HCT116 (cell line): ENCODE measurements around the gene RAB4A. TPM values are rescaled to one million over a fixed set of nuclear protein-coding genes. Genes with fewer than 3 reads are reported as not detected.

Source experiments
- ATAC-seq: fragments of 200-7000 bp; cut with Tn5 transposase; 2 replicates; pipeline ENCODE4 v1.9.1; 2020; ENCODE audit warnings: mild to moderate bottlenecking, moderate library complexity
- BruUV-seq: library from RNA; stranded (reverse); fragments of 400-500 nt; replicated peaks from 2 replicates; lab custom pipeline; 2021; lab: Mats Ljungman, UMichigan
- CTCF ChIA-PET: fragments of 300-600 bp; sonication (Branson Sonifier 250); formaldehyde crosslinking; loops from one replicate; lab custom pipeline; 2021; ENCODE audit warnings: antibody characterized with exemption; lab: Charles Lee
- POLR2A ChIA-PET: fragments of 300-600, 350-600 bp; sonication (Branson Sonifier 250); formaldehyde crosslinking; loops from one replicate; lab custom pipeline; 2021; ENCODE audit warnings: antibody characterized with exemption; lab: Charles Lee
- RAD21 ChIA-PET, 2 experiments: fragments of 300-600 bp; sonication (Branson Sonifier 250); formaldehyde crosslinking; loops; one replicate each; lab custom pipeline; 2023; ENCODE audit warnings: low total read pairs in 2 of 2; ENCODE audit not compliant: uncharacterized antibody in 2 of 2, unreplicated experiment in 2 of 2, low non-redundant PET in 1 of 2; lab: Charles Lee
- DNase-seq: peaks from one replicate; pipeline ENCODE4 v3.0.0-alpha.2; 2010; ENCODE audit warnings: low read depth, low spot score
- H2AFZ ChIP-seq: fragments of 200-600 bp; shearing (Covaris generic), sonication (generic); 2 replicates; pipeline ENCODE4 v1.6.1; 2017; ENCODE audit warnings: low read depth, mixed run types, mixed read lengths, antibody characterized with exemption, low read length; ENCODE audit not compliant: poor library complexity, severe bottlenecking
- H3K27ac ChIP-seq: 2 replicates; pipeline ENCODE4 v1.5.1; 2012; ENCODE audit warnings: low read depth, low read length
- H3K27me3 ChIP-seq: fragments of 200-600 bp; sonication (generic); 2 replicates; pipeline ENCODE4 v1.6.1; 2016; ENCODE audit warnings: mixed run types, low read length, mixed read lengths; ENCODE audit not compliant: insufficient read depth
- H3K36me3 ChIP-seq, 2 experiments: fragments of 200-500 bp in 1 of 2; fragments of 200-600 bp in 1 of 2; sonication (Bioruptor generic) in 1 of 2; sonication (generic) in 1 of 2; 2 replicates each; pipeline versions ENCODE4 v1.5.1 to v1.6.1; 2014 to 2016; ENCODE audit warnings: low read length in 2 of 2, inconsistent platforms in 1 of 2, mixed read lengths in 1 of 2, mixed run types in 1 of 2; ENCODE audit not compliant: insufficient read depth in 2 of 2, control insufficient read depth in 1 of 2
- H3K4me1 ChIP-seq, 2 experiments: fragments of 200-600 bp in 1 of 2; sonication (generic) in 1 of 2; 2 replicates each; pipeline versions ENCODE4 v1.5.1 to v1.6.1; 2012 to 2017; ENCODE audit warnings: low read length in 2 of 2, inconsistent platforms in 1 of 2, mild to moderate bottlenecking in 1 of 2, mixed read lengths in 1 of 2, mixed run types in 1 of 2, moderate library complexity in 1 of 2; ENCODE audit not compliant: insufficient read depth in 2 of 2, control insufficient read depth in 1 of 2
- H3K4me2 ChIP-seq: fragments of 200-600 bp; sonication (generic); 2 replicates; pipeline ENCODE4 v1.6.1; 2017; ENCODE audit warnings: mixed run types, low read length, mixed read lengths
- H3K4me3 ChIP-seq, 2 experiments: fragments of 200-600 bp in 1 of 2; sonication (generic) in 1 of 2; replicated peaks in 1 of 2; 2 replicates each; pipeline ENCODE4 v1.5.1; 2011 to 2016; ENCODE audit warnings: low read length in 2 of 2, control low read depth in 1 of 2, low read depth in 1 of 2, mild to moderate bottlenecking in 1 of 2, mixed read lengths in 1 of 2, mixed run types in 1 of 2
- H3K79me2 ChIP-seq: fragments of 200-600 bp; sonication (generic); 2 replicates; pipeline ENCODE4 v1.6.1; 2017; ENCODE audit warnings: mild to moderate bottlenecking, mixed run types, low read length, moderate library complexity, mixed read lengths; ENCODE audit not compliant: insufficient read depth
- H3K9ac ChIP-seq: fragments of 200-600 bp; sonication (generic); 2 replicates; pipeline ENCODE4 v1.6.1; 2016; ENCODE audit warnings: low read length, mixed read lengths
- H3K9me2 ChIP-seq: fragments of 200-600 bp; sonication (generic), shearing (Covaris generic); 2 replicates; pipeline ENCODE4 v1.6.1; 2017; ENCODE audit warnings: mixed run types, mild to moderate bottlenecking, moderate library complexity; ENCODE audit not compliant: insufficient read depth
- H3K9me3 ChIP-seq, 2 experiments: fragments of 200-500 bp in 1 of 2; fragments of 200-600 bp in 1 of 2; sonication (Bioruptor generic) in 1 of 2; sonication (generic) in 1 of 2; 2 replicates each; pipeline ENCODE4 v1.6.1; 2014 to 2017; ENCODE audit warnings: low read length in 2 of 2, mixed read lengths in 2 of 2, inconsistent platforms in 1 of 2, low read depth in 1 of 2, mild to moderate bottlenecking in 1 of 2, mixed run types in 1 of 2, moderate library complexity in 1 of 2; ENCODE audit not compliant: control insufficient read depth in 1 of 2, insufficient read depth in 1 of 2
- H4K20me1 ChIP-seq: fragments of 200-600 bp; sonication (generic), shearing (Covaris generic); 2 replicates; pipeline ENCODE4 v1.6.1; 2017; ENCODE audit warnings: mixed run types, mild to moderate bottlenecking, moderate library complexity; ENCODE audit not compliant: insufficient read depth
- CBX3 ChIP-seq: IDR thresholded peaks from 2 replicates; pipeline ENCODE4 v1.6.1; 2012; ENCODE audit warnings: low read depth
- CEBPB ChIP-seq: IDR thresholded peaks from 2 replicates; pipeline ENCODE4 v1.6.1; 2012; ENCODE audit warnings: low read depth
- CTCF ChIP-seq, 3 experiments: fragments of 200-600 bp in 1 of 3; sonication (generic) in 1 of 3; IDR thresholded peaks in 2 of 3; conservative IDR thresholded peaks in 1 of 3; 2 replicates each; pipeline ENCODE4 v1.5.1; 2012 to 2017; ENCODE audit warnings: low read depth in 2 of 3, low read length in 2 of 3, antibody characterized with exemption in 1 of 3, borderline replicate concordance in 1 of 3, control low read depth in 1 of 3, mild to moderate bottlenecking in 1 of 3, mixed read lengths in 1 of 3, mixed run types in 1 of 3, moderate library complexity in 1 of 3; ENCODE audit not compliant: insufficient read depth in 1 of 3
- EGR1 ChIP-seq: IDR thresholded peaks from 2 replicates; pipeline ENCODE4 v1.6.1; 2012; ENCODE audit warnings: low read depth
- ELF1 ChIP-seq: IDR thresholded peaks from 2 replicates; pipeline ENCODE4 v1.6.1; 2012; ENCODE audit warnings: low read depth, borderline replicate concordance
- POLR2A ChIP-seq: IDR thresholded peaks from 2 replicates; pipeline ENCODE4 v1.7.0; 2011; ENCODE audit warnings: borderline replicate concordance; ENCODE audit not compliant: insufficient read depth, insufficient read length; ENCODE audit errors: extremely low read depth
- POLR2AphosphoS5 ChIP-seq: IDR thresholded peaks from 2 replicates; pipeline ENCODE4 v1.6.1; 2011; ENCODE audit warnings: mild to moderate bottlenecking, low read depth, low read length, moderate library complexity
- RAD21 ChIP-seq: IDR thresholded peaks from 2 replicates; pipeline ENCODE4 v1.6.1; 2012; ENCODE audit warnings: low read depth, mild to moderate bottlenecking
- SIN3A ChIP-seq: IDR thresholded peaks from 2 replicates; pipeline ENCODE4 v1.6.1; 2012; ENCODE audit warnings: low read depth
- SP1 ChIP-seq: IDR thresholded peaks from 2 replicates; pipeline ENCODE4 v1.6.1; 2012; ENCODE audit warnings: low read depth
- ZNF274 ChIP-seq: fragments of 200-500 bp; sonication (Bioruptor generic); IDR thresholded peaks from 2 replicates; pipeline ENCODE4 v1.6.1; 2014; ENCODE audit warnings: mild to moderate bottlenecking, low read depth, low read length, inconsistent platforms
- intact Hi-C: fragments of 100-400 bp; cut with micrococcal nuclease; formaldehyde crosslinking; loops from 2 replicates; pipeline ENCODE4 v1.10.0; 2022
- total RNA-seq: library from RNA; stranded (reverse); gene quantifications from one replicate; pipeline ENCODE4 v1.2.1, GENCODE V29; 2021; ENCODE audit not compliant: unreplicated experiment

The RAB4A gene
- total RNA-seq, 1 experiment from 2014 or later = 101 TPM

- no peaks in the 10 kb centered on the region for H3K36me3 ChIP-seq
- H2AFZ ChIP-seq = peak overlapping the region; percentile 67
- H3K9me2 ChIP-seq = no peaks in the 10 kb centered on the region
- H4K20me1 ChIP-seq = no peaks in the 10 kb centered on the region
- RAD21 ChIA-PET = interaction anchor here (1.0 to 2.0 kb wide), 3 partner anchors 224 to 256 kb away, joined by 4 to 5 read pairs (median 4); no protein-coding TSS in a partner anchor
- H3K27me3 ChIP-seq = no peaks in the 10 kb centered on the region
- peaks cover 12 to 14% of the 10 kb centered on the region in 2 experiments for H3K4me1 ChIP-seq
- H3K9me3 ChIP-seq = no peaks in the 10 kb centered on the region
- no peak overlapping the region; the same call in 1 of the 2 replicates for H3K4me2 ChIP-seq
- no peak overlapping the region for H3K27ac ChIP-seq
- H3K9ac ChIP-seq = no peak overlapping the region
- TF ChIP-seq CTCF (IDR thresholded peaks at IDR 0.05 in 2 of 3, conservative IDR thresholded peaks at IDR 0.05 in 1 of 3; ENCODE audit: borderline replicate concordance in 1 of 3, insufficient read depth in 1 of 3, low read depth in 2 of 3, low read length in 2 of 3) (peak; percentile 69 to 89 (median 84)), RAD21 (peak; percentile 96), SIN3A (no peak), CBX3 (no peak)
- POLR2A ChIA-PET = interaction anchor here (1.0 to 1.4 kb wide), 2 partner anchors 224 to 250 kb away, joined by 4 read pairs; partner anchors contain the start of gene NUP133
- H3K79me2 ChIP-seq = no peaks in the 10 kb centered on the region
- ATAC-seq (peak; percentile 81), DNase-seq (peak; percentile 60)
- no TSS peak for BruUV-seq
- H3K4me3 ChIP-seq = no peak overlapping the region
- intact Hi-C loops = loop anchor here (1.0 to 10.0 kb wide), 6 partner anchors 197 to 1052 kb away; partner anchors contain the start of genes RHOU, TAF5L and URB2
- CTCF ChIA-PET = interaction anchor here (0.5 to 3.3 kb wide), 12 partner anchors 13 to 257 kb away, joined by 3 to 54 read pairs (median 3); partner anchors contain the start of gene RAB4A
These were observed 12.7 kb upstream of the RAB4A start for GRCh38 chr1:229258031-229258756.

- TF ChIP-seq ZNF274 (no peak), ELF1 (no peak), POLR2A (no peak), SIN3A (no peak), CEBPB (no peak), EGR1 (no peak), SP1 (no peak), POLR2AphosphoS5 (no peak)
- ChIA-PET RAD21 (interaction anchor here (0.7 to 2.0 kb wide), 5 partner anchors 35 to 256 kb away, joined by 3 to 5 read pairs (median 4); no protein-coding TSS in a partner anchor), CTCF (interaction anchor here (0.5 to 3.3 kb wide), 13 partner anchors 12 to 256 kb away, joined by 3 to 54 read pairs (median 3); partner anchors contain the start of gene RAB4A), POLR2A (interaction anchor here (1.0 to 1.4 kb wide), 2 partner anchors 223 to 250 kb away, joined by 4 read pairs; partner anchors contain the start of gene NUP133)
- Histone ChIP-seq H3K4me3 (no peak overlapping the region), H3K36me3 (no peaks in the 10 kb centered on the region), H3K27ac (no peak overlapping the region), H2AFZ (peak overlapping the region; percentile 67), H3K4me1 (peaks cover 7 to 8% of the 10 kb centered on the region in 2 experiments; a peak in 3 of 4 replicates), H3K4me2 (no peak overlapping the region; the same call in 1 of the 2 replicates), H3K9ac (no peak overlapping the region), H3K9me3 (no peaks in the 10 kb centered on the region), H3K79me2 (no peaks in the 10 kb centered on the region), H4K20me1 (no peaks in the 10 kb centered on the region), H3K9me2 (no peaks in the 10 kb centered on the region), H3K27me3 (no peaks in the 10 kb centered on the region)
- no TSS peak for BruUV-seq
- DNase-seq (no peak), ATAC-seq (peak; percentile 28; the same call in 1 of the 2 replicates)
- intact Hi-C loops = loop anchor here (1.0 to 10.0 kb wide), 6 partner anchors 196 to 1052 kb away; partner anchors contain the start of genes RHOU, TAF5L and URB2
These were observed 12.2 kb upstream of the RAB4A start for GRCh38 chr1:229258757-229259060.
